ENCODE results near the gene PRLH. TPM values are rescaled to one million over a fixed set of nuclear protein-coding genes. Genes with fewer than 3 reads are reported as not detected.

PRLH gene
- total RNA-seq, 1 donor from 2014 or later: not detected

DNA sequence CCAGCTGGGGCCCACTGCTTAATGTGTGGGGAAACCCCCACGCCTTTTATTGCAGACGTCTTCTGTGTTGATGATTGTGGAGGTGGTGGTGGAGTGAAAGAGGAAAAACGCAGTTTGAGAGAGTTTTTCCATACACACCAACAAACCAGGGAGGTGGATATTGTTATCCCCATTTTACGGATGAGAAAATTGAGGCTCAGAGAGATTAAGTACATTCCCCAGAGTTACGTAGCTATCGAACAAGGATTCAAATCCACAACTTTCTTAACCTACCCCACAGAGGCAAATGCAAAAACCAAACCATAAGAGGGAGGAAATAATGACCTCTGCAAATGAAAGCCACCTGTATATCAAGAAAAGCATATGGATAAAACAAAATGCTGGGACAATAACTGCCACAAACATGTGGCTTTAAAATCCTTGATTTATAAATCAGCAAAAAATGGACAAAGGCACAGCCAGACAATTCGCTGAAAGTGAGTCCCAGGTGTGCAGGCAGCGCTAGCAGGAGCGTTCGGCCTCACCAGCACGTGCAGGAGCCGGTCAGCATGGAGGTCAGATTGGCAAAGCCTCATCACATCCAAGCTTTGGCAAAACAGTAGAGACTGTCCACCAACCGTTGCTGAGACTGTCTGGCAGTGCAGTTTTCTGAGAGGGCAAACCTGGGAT, 36.8 kb downstream of the PRLH start:
- TF ChIP-seq, protein P1, sequence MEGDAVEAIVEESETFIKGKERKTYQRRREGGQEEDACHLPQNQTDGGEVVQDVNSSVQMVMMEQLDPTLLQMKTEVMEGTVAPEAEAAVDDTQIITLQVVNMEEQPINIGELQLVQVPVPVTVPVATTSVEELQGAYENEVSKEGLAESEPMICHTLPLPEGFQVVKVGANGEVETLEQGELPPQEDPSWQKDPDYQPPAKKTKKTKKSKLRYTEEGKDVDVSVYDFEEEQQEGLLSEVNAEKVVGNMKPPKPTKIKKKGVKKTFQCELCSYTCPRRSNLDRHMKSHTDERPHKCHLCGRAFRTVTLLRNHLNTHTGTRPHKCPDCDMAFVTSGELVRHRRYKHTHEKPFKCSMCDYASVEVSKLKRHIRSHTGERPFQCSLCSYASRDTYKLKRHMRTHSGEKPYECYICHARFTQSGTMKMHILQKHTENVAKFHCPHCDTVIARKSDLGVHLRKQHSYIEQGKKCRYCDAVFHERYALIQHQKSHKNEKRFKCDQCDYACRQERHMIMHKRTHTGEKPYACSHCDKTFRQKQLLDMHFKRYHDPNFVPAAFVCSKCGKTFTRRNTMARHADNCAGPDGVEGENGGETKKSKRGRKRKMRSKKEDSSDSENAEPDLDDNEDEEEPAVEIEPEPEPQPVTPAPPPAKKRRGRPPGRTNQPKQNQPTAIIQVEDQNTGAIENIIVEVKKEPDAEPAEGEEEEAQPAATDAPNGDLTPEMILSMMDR (IDR thresholded peaks at IDR 0.05; ENCODE audit: insufficient read depth, low read depth, low read length): no peak
- TF ChIP-seq EZH2 (IDR thresholded peaks at IDR 0.05; ENCODE audit: insufficient read depth, low read length): no peak

DNA sequence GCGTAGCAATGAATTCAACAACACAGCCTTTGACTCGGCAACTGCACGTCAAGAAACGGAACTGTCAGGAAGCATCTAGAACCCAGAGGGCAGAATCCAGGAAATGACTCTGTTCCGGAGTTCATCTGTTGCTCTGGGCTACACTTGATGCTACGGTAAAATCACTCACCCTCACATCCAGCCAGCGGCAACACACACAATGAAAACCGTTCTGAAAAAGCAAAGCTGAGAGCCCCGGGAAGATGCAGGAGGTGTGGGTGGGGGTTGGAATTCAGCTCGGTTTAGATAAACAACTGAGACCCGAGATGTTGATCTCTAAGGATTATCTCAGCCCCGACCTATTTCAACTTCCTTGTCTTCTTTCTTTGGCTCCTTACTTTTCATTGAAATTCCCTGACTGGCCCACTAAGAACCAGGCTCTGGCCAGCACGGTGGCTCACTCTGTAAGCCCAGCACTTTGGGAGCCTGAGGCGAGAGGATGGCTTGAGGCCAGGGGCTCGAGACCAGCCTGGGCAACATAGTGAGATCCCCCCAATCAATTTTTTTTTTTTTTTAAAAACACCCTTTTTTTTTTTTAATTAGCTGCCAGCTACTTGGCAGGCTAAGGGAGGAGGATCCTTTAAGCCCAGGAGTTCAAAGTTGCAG, 37.5 kb downstream of the PRLH start:
- FAIRE-seq (no peak), DNase-seq (ENCODE audit: low read depth) (peak; percentile 60)
- H4K20me1 ChIP-seq (ENCODE audit: insufficient read depth, low read length): no peaks in the 10 kb centered on the region
- H3K27me3 ChIP-seq (ENCODE audit: insufficient read depth, low read length): no peaks in the 10 kb centered on the region
- H3K4me3 ChIP-seq (ENCODE audit: insufficient read depth, low read depth, low read length): peak overlapping the region; percentile 18
- Mint-ChIP-seq H3K4me1 (ENCODE audit: low read depth, unreplicated experiment) (peaks cover 6% of the 10 kb centered on the region), H3K27me3 (ENCODE audit: low read depth, unreplicated experiment) (peaks cover 16% of the 10 kb centered on the region), H3K4me3 (ENCODE audit: unreplicated experiment) (no peak overlapping the region), H3K27ac (ENCODE audit: unreplicated experiment) (no peak overlapping the region), H3K9me3 (ENCODE audit: unreplicated experiment) (peaks cover 2% of the 10 kb centered on the region), H3K36me3 (ENCODE audit: low read depth, unreplicated experiment) (no peaks in the 10 kb centered on the region)
- H3K4me2 ChIP-seq (ENCODE audit: low read length): peak overlapping the region; percentile 80
- H3K9me3 ChIP-seq (ENCODE audit: insufficient read depth, low read depth, low read length): no peaks in the 10 kb centered on the region
- H3K4me1 ChIP-seq (ENCODE audit: insufficient read depth, low read length): peaks cover 10% of the 10 kb centered on the region
- no peak for TF ChIP-seq EZH2 (IDR thresholded peaks at IDR 0.05; ENCODE audit: insufficient read depth, low read length)
- TF ChIP-seq, protein P1 (IDR thresholded peaks at IDR 0.05; ENCODE audit: insufficient read depth, low read depth, low read length): no peak
- no peaks in the 10 kb centered on the region for H3K79me2 ChIP-seq (ENCODE audit: insufficient read depth, low read length)
- peak overlapping the region; percentile 45 for H3K27ac ChIP-seq (ENCODE audit: low read depth, low read length)
- peak overlapping the region; percentile 57 for H3K9ac ChIP-seq (ENCODE audit: low read length)
- no peaks in the 10 kb centered on the region for H3K36me3 ChIP-seq (ENCODE audit: insufficient read depth, low read length)
- H2AFZ ChIP-seq (ENCODE audit: low read depth, low read length): peak overlapping the region; percentile 76

More for the DNA sequence above, 36.8 kb downstream of the PRLH start:
- Histone ChIP-seq H3K4me3 (ENCODE audit: insufficient read depth, low read depth, low read length) (peak overlapping the region; percentile 18), H3K36me3 (ENCODE audit: insufficient read depth, low read length) (no peaks in the 10 kb centered on the region), H4K20me1 (ENCODE audit: insufficient read depth, low read length) (no peaks in the 10 kb centered on the region), H2AFZ (ENCODE audit: low read depth, low read length) (peak overlapping the region; percentile 76), H3K27me3 (ENCODE audit: insufficient read depth, low read length) (no peaks in the 10 kb centered on the region), H3K9ac (ENCODE audit: low read length) (no peak overlapping the region), H3K79me2 (ENCODE audit: insufficient read depth, low read length) (no peaks in the 10 kb centered on the region), H3K27ac (ENCODE audit: low read depth, low read length) (no peak overlapping the region), H3K4me2 (ENCODE audit: low read length) (peak overlapping the region; percentile 80), H3K4me1 (ENCODE audit: insufficient read depth, low read length) (peaks cover 10% of the 10 kb centered on the region), H3K9me3 (ENCODE audit: insufficient read depth, low read depth, low read length) (no peaks in the 10 kb centered on the region)
- Mint-ChIP-seq H3K27me3 (ENCODE audit: low read depth, unreplicated experiment) (peaks cover 22% of the 10 kb centered on the region), H3K4me3 (ENCODE audit: unreplicated experiment) (no peak overlapping the region), H3K27ac (ENCODE audit: unreplicated experiment) (peak overlapping the region; percentile 55), H3K4me1 (ENCODE audit: low read depth, unreplicated experiment) (peaks cover 6% of the 10 kb centered on the region), H3K36me3 (ENCODE audit: low read depth, unreplicated experiment) (no peaks in the 10 kb centered on the region), H3K9me3 (ENCODE audit: unreplicated experiment) (peaks cover 1% of the 10 kb centered on the region)
- DNase-seq (ENCODE audit: low read depth) (no peak), FAIRE-seq (no peak)

DNA sequence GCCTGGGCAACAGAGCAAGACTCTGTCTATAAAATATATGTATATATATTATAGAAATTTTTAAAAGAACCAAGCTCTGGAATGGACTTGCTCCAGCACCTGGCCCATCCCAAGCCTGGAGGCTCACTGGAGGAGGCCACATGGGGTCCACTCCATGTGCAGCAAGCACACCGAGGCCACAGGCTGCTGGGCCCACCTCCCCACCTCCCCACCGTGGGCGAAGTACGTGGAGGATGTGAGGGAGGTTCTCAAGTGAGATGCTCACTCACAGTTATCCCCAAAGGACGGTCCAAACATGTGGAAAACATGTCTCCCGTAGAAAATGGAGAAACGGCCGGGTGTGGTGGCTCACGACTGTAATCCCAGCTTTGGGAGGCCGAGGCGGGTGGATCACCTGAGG, 38.0 kb downstream of the PRLH start:
- Histone ChIP-seq H3K4me1 (ENCODE audit: insufficient read depth, low read length) (peaks cover 10% of the 10 kb centered on the region), H3K9ac (ENCODE audit: low read length) (no peak overlapping the region), H2AFZ (ENCODE audit: low read depth, low read length) (no peak overlapping the region), H4K20me1 (ENCODE audit: insufficient read depth, low read length) (no peaks in the 10 kb centered on the region), H3K4me3 (ENCODE audit: insufficient read depth, low read depth, low read length) (no peak overlapping the region), H3K4me2 (ENCODE audit: low read length) (no peak overlapping the region), H3K27ac (ENCODE audit: low read depth, low read length) (no peak overlapping the region), H3K27me3 (ENCODE audit: insufficient read depth, low read length) (no peaks in the 10 kb centered on the region), H3K9me3 (ENCODE audit: insufficient read depth, low read depth, low read length) (no peaks in the 10 kb centered on the region), H3K36me3 (ENCODE audit: insufficient read depth, low read length) (no peaks in the 10 kb centered on the region), H3K79me2 (ENCODE audit: insufficient read depth, low read length) (no peaks in the 10 kb centered on the region)
- Mint-ChIP-seq H3K27ac (ENCODE audit: unreplicated experiment) (no peak overlapping the region), H3K27me3 (ENCODE audit: low read depth, unreplicated experiment) (peaks cover 13% of the 10 kb centered on the region), H3K9me3 (ENCODE audit: unreplicated experiment) (peaks cover 2% of the 10 kb centered on the region), H3K4me3 (ENCODE audit: unreplicated experiment) (no peak overlapping the region), H3K4me1 (ENCODE audit: low read depth, unreplicated experiment) (peaks cover 6% of the 10 kb centered on the region), H3K36me3 (ENCODE audit: low read depth, unreplicated experiment) (no peaks in the 10 kb centered on the region)
- FAIRE-seq (no peak), DNase-seq (ENCODE audit: low read depth) (no peak)
- TF ChIP-seq, protein P1 (IDR thresholded peaks at IDR 0.05; ENCODE audit: insufficient read depth, low read depth, low read length): no peak
- no peak for TF ChIP-seq EZH2 (IDR thresholded peaks at IDR 0.05; ENCODE audit: insufficient read depth, low read length)
